ENCODE results near the gene AUH. TPM values are rescaled to one million over a fixed set of nuclear protein-coding genes. Genes with fewer than 3 reads are reported as not detected.
"Not testable (repeated sequence)": the region's sequence is repeated elsewhere in the genome, so short reads cannot be mapped to it uniquely, and the experiment has no call there.

The AUH gene
- total RNA-seq, 4 donors from 2014 or later, result 17.1 to 28.2 (median 20.8) TPM

- no peak for TF ChIP-seq CTCF (IDR thresholded peaks at IDR 0.05 in 4 of 5, conservative IDR thresholded peaks at IDR 0.05 in 1 of 5)
- TF ChIP-seq POLR2A (IDR thresholded peaks at IDR 0.05), result no peak
- no peaks in the 10 kb centered on the region for H3K27me3 ChIP-seq
- no peaks in the 10 kb centered on the region for H3K36me3 ChIP-seq
- H3K27ac ChIP-seq, result no peak overlapping the region
- in situ Hi-C loops (cut with MboI; ENCODE audit: low sequenced_read_pairs in 4 of 4), result no loop called here
- intact Hi-C loops (cut with DNase I; ENCODE audit: low total_unique reads), result no loop called here
- H3K4me1 ChIP-seq, result no peaks in the 10 kb centered on the region
- H3K4me3 ChIP-seq, result no peak overlapping the region
- no peaks in the 10 kb centered on the region for H3K9me3 ChIP-seq
- DNase-seq (no peak), ATAC-seq (no peak)
Observed at GRCh38 chr9:91383577-91383976, 21.9 kb upstream of the AUH start.

GRCh38 chr9:91382298-91382697, 20.6 kb upstream of the AUH start:
- intact Hi-C loops (cut with DNase I; ENCODE audit: low total_unique reads) (no loop called here), in situ Hi-C loops (cut with MboI; ENCODE audit: low sequenced_read_pairs in 4 of 4) (no loop called here)
- Histone ChIP-seq H3K27me3 (no peaks in the 10 kb centered on the region), H3K9me3 (no peaks in the 10 kb centered on the region), H3K4me3 (no peak overlapping the region), H3K27ac (no peak overlapping the region), H3K36me3 (no peaks in the 10 kb centered on the region), H3K4me1 (no peaks in the 10 kb centered on the region)
- DNase-seq (no peak), ATAC-seq (no peak)
- TF ChIP-seq POLR2A (IDR thresholded peaks at IDR 0.05) (no peak), CTCF (IDR thresholded peaks at IDR 0.05 in 4 of 5, conservative IDR thresholded peaks at IDR 0.05 in 1 of 5) (no peak)

DNA sequence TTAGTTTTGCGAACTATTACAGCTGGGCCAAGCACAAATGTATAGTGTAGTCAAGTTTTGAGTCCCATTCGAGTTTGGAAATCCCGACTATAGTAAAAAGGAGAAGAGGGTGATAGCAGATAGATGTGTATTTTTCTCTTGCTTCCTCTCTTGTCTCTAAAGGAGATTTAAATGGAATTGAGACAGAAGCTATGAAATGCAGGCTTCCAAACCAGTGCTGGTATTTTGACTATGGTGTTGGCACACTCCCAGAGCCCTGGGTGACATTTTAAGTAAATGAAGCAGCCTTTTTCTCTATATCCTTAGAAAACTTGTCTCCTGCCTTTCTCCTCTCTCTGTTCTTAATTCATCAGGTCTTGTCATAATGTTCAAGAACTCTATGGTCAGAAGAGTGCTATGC, 17.7 kb upstream of the AUH start:
- H3K4me1 ChIP-seq, result no peaks in the 10 kb centered on the region
- ATAC-seq (no peak), DNase-seq (no peak)
- no peak overlapping the region for H3K4me3 ChIP-seq
- H3K9me3 ChIP-seq, result no peaks in the 10 kb centered on the region
- no peaks in the 10 kb centered on the region for H3K36me3 ChIP-seq
- in situ Hi-C loops (cut with MboI; ENCODE audit: low sequenced_read_pairs in 4 of 4), result no loop called here
- no peaks in the 10 kb centered on the region for H3K27me3 ChIP-seq
- intact Hi-C loops (cut with DNase I; ENCODE audit: low total_unique reads), result no loop called here
- no peak for TF ChIP-seq CTCF (IDR thresholded peaks at IDR 0.05 in 4 of 5, conservative IDR thresholded peaks at IDR 0.05 in 1 of 5)
- no peak for TF ChIP-seq POLR2A (IDR thresholded peaks at IDR 0.05)
- H3K27ac ChIP-seq, result no peak overlapping the region

DNA sequence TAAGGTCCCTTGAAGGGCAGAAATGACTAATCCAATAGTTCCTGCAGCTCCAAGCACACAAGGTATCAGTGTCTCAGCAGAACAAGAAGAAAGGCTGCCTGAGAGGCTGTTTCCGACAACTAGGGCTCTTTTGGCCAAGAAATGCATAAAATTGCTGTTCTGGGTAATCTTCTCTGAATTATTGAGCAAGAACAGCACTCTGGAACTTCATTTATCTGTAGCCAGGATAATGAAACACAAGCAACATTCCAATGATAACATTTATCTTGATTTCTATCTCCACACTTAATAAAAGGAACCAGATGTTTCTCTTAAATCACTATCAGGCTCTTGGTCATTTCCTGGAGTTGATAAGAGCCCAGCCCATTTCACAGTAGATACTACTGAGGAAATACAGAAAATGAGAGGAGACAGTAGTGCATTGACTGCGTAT, 17.0 kb upstream of the AUH start:
- Histone ChIP-seq H3K27me3 (no peaks in the 10 kb centered on the region), H3K36me3 (no peaks in the 10 kb centered on the region), H3K27ac (no peak overlapping the region), H3K9me3 (no peaks in the 10 kb centered on the region), H3K4me1 (no peaks in the 10 kb centered on the region), H3K4me3 (no peak overlapping the region)
- intact Hi-C loops (cut with DNase I; ENCODE audit: low total_unique reads) (no loop called here), in situ Hi-C loops (cut with MboI; ENCODE audit: low sequenced_read_pairs in 4 of 4) (no loop called here)
- ATAC-seq (no peak), DNase-seq (no peak)
- TF ChIP-seq CTCF (IDR thresholded peaks at IDR 0.05 in 4 of 5, conservative IDR thresholded peaks at IDR 0.05 in 1 of 5) (no peak), POLR2A (IDR thresholded peaks at IDR 0.05) (no peak)

- in situ Hi-C loops (cut with MboI; ENCODE audit: low sequenced_read_pairs in 4 of 4); H3K27me3 ChIP-seq; DNase-seq; intact Hi-C loops (cut with DNase I; ENCODE audit: low total_unique reads); H3K9me3 ChIP-seq; H3K36me3 ChIP-seq; H3K4me1 ChIP-seq; ATAC-seq; H3K27ac ChIP-seq; H3K4me3 ChIP-seq: not testable (repeated sequence)
Observed at GRCh38 chr9:91378054-91378453, 16.3 kb upstream of the AUH start.
